ENCODE measurements around the gene CAPN9.

The CAPN9 gene

DNA sequence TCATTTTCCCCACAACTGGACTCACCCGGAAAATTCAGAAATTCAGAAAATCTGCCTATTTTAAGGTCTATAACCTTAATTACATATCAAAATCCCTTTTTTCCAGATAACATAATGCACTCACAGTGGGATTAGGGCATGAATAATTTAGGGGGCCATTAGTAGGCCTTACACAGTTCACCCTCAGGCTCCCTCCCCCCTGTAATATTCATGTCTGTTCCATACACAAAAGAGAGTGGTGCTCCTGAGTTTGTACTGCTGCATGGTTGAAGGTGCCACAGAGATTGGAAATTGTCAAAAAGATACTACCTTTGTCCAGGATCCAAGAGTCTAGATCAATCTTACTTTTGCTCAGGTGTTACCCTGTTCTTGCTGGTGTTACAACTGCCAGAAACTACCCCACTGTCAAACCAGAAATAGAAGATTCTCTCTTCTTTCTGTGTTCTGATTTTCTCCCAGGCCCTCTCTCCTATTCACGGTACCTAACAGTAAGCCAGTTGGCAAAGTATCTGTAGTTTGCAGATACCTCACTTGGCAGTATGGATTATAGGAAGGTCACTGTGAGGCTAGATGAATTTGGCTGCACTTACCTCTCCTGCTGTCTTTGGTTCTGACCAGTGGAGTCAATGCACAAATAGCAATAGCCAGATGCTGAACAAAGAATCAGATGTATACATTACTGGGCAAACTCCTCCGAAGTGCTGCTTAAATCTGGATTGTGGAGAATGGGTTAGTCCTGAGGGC, 67.9 kb downstream of the CAPN9 start:
- TF ChIP-seq TEAD4 (IDR thresholded peaks at IDR 0.05) (no peak), TCF12 (IDR thresholded peaks at IDR 0.05; ENCODE audit: low read depth) (no peak), CEBPB (IDR thresholded peaks at IDR 0.05) (no peak), CREB1 (IDR thresholded peaks at IDR 0.05; ENCODE audit: low read depth) (no peak), RAD21 (IDR thresholded peaks at IDR 0.05; ENCODE audit: low read depth) (no peak), TAF1 (IDR thresholded peaks at IDR 0.05; ENCODE audit: low read depth) (no peak), ZBTB7A (IDR thresholded peaks at IDR 0.05; ENCODE audit: low read depth) (no peak), EGR1 (IDR thresholded peaks at IDR 0.05) (no peak), NFIC (IDR thresholded peaks at IDR 0.05) (no peak), FOXM1 (IDR thresholded peaks at IDR 0.05; ENCODE audit: borderline replicate concordance, low read depth) (no peak), YY1 (IDR thresholded peaks at IDR 0.05; ENCODE audit: low read depth) (no peak), EP300 (IDR thresholded peaks at IDR 0.05; ENCODE audit: borderline replicate concordance) (no peak)
- TF ChIP-seq, protein P1, sequence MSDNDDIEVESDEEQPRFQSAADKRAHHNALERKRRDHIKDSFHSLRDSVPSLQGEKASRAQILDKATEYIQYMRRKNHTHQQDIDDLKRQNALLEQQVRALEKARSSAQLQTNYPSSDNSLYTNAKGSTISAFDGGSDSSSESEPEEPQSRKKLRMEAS (IDR thresholded peaks at IDR 0.05) = no peak
- TF ChIP-seq, protein P2, sequence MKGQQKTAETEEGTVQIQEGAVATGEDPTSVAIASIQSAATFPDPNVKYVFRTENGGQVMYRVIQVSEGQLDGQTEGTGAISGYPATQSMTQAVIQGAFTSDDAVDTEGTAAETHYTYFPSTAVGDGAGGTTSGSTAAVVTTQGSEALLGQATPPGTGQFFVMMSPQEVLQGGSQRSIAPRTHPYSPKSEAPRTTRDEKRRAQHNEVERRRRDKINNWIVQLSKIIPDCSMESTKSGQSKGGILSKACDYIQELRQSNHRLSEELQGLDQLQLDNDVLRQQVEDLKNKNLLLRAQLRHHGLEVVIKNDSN (IDR thresholded peaks at IDR 0.05) = no peak
- TF ChIP-seq, protein P3, sequence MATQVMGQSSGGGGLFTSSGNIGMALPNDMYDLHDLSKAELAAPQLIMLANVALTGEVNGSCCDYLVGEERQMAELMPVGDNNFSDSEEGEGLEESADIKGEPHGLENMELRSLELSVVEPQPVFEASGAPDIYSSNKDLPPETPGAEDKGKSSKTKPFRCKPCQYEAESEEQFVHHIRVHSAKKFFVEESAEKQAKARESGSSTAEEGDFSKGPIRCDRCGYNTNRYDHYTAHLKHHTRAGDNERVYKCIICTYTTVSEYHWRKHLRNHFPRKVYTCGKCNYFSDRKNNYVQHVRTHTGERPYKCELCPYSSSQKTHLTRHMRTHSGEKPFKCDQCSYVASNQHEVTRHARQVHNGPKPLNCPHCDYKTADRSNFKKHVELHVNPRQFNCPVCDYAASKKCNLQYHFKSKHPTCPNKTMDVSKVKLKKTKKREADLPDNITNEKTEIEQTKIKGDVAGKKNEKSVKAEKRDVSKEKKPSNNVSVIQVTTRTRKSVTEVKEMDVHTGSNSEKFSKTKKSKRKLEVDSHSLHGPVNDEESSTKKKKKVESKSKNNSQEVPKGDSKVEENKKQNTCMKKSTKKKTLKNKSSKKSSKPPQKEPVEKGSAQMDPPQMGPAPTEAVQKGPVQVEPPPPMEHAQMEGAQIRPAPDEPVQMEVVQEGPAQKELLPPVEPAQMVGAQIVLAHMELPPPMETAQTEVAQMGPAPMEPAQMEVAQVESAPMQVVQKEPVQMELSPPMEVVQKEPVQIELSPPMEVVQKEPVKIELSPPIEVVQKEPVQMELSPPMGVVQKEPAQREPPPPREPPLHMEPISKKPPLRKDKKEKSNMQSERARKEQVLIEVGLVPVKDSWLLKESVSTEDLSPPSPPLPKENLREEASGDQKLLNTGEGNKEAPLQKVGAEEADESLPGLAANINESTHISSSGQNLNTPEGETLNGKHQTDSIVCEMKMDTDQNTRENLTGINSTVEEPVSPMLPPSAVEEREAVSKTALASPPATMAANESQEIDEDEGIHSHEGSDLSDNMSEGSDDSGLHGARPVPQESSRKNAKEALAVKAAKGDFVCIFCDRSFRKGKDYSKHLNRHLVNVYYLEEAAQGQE (IDR thresholded peaks at IDR 0.05; ENCODE audit: low read depth) = no peak

DNA sequence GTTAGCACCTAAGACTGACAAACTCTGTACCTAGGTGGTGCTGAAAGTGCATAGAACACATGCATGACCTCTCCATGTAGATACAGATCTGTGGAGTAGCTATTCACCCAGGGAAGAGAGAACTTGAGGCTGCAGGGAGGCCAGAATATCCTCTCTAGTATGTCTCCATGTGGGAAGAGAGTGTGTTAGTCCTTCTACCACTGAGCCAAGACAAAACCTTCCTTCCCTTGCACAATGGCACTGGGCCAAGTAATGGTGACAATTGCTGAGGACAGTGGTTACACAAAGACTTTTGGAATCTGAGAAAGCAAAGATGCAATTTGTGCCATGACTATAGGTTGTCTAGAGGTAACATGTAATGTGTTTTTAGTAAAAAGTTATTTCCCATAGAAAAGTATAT, 68.8 kb downstream of the CAPN9 start:
- TF ChIP-seq FOXM1 (IDR thresholded peaks at IDR 0.05; ENCODE audit: borderline replicate concordance, low read depth) (no peak), YY1 (IDR thresholded peaks at IDR 0.05; ENCODE audit: low read depth) (no peak), NFIC (IDR thresholded peaks at IDR 0.05) (no peak), CEBPB (IDR thresholded peaks at IDR 0.05) (no peak), TCF12 (IDR thresholded peaks at IDR 0.05; ENCODE audit: low read depth) (no peak), CREB1 (IDR thresholded peaks at IDR 0.05; ENCODE audit: low read depth) (no peak), EP300 (IDR thresholded peaks at IDR 0.05; ENCODE audit: borderline replicate concordance) (no peak), TEAD4 (IDR thresholded peaks at IDR 0.05) (no peak), ZBTB7A (IDR thresholded peaks at IDR 0.05; ENCODE audit: low read depth) (no peak), EGR1 (IDR thresholded peaks at IDR 0.05) (no peak), RAD21 (IDR thresholded peaks at IDR 0.05; ENCODE audit: low read depth) (no peak), TAF1 (IDR thresholded peaks at IDR 0.05; ENCODE audit: low read depth) (no peak)
- TF ChIP-seq, protein P2 (IDR thresholded peaks at IDR 0.05) = no peak
- TF ChIP-seq, protein P1 (IDR thresholded peaks at IDR 0.05) = no peak
- TF ChIP-seq, protein P3 (IDR thresholded peaks at IDR 0.05; ENCODE audit: low read depth) = no peak

DNA sequence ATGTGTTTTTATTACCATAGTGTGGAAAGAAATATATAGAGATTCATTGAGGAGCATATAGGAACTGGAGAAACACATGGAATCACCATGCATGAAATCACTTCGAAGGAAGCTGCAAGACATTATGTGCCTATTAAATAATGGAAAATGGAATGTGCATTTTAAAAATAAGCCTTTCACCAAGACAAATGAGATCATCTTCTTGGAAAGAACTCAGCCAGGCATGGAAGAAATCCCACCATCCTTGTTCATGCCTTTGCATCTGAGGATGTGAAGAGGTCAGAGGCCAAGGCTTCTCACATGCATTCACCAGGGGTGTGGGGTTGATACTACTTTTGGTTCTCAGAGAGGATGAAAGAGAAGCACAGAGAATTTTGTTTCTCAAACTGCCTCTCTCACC, 71.2 kb downstream of the CAPN9 start:
- TF ChIP-seq EGR1 (IDR thresholded peaks at IDR 0.05) = no peak

DNA sequence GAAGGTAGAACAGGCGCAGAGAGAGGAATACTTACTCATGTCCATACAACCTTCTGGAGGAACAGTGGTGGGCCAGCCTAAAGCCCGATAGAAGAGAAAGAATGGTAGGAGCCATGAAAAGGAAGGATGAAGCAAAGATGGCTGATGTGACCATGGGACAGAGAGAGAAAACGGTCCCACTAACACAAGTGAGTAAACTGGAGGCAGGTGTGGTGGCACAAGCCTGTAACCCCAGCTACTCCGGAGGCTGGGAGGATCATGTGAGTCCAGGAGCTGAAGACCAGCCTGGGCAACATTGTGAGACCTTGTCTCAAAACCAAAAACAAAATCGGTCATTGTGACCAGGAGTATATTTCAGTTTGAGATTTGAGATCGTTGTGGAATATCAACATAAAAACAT, 71.7 kb downstream of the CAPN9 start:
- TF ChIP-seq, protein P2 (IDR thresholded peaks at IDR 0.05) = no peak
- TF ChIP-seq EP300 (IDR thresholded peaks at IDR 0.05; ENCODE audit: borderline replicate concordance) = no peak

DNA sequence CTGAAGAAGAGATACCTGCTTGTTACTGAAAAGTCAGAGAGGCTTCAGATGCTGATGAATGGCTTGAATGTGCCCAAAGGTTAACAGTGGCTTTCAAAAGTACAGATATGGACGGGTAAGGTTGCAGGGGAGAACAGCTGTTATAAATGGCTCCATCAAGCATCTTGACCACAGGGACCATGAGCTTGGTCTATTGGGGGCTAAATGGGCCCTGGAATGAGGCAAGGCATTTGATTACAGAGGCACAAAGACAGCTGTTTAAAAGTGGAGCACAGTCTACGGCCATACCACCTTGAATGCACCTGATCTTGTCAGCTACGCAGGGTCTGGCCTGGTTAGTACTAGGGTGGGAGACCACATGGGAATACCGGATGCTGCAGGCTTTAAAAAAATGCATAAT, 72.8 kb downstream of the CAPN9 start:
- TF ChIP-seq ZBTB7A (IDR thresholded peaks at IDR 0.05; ENCODE audit: low read depth) (no peak), TEAD4 (IDR thresholded peaks at IDR 0.05) (no peak), YY1 (IDR thresholded peaks at IDR 0.05; ENCODE audit: low read depth) (no peak), CEBPB (IDR thresholded peaks at IDR 0.05) (no peak), TAF1 (IDR thresholded peaks at IDR 0.05; ENCODE audit: low read depth) (no peak), FOXM1 (IDR thresholded peaks at IDR 0.05; ENCODE audit: borderline replicate concordance, low read depth) (no peak), RAD21 (IDR thresholded peaks at IDR 0.05; ENCODE audit: low read depth) (no peak), EGR1 (IDR thresholded peaks at IDR 0.05) (no peak), CREB1 (IDR thresholded peaks at IDR 0.05; ENCODE audit: low read depth) (no peak), TCF12 (IDR thresholded peaks at IDR 0.05; ENCODE audit: low read depth) (no peak)
- TF ChIP-seq, protein P3 (IDR thresholded peaks at IDR 0.05; ENCODE audit: low read depth) = no peak
- TF ChIP-seq, protein P2 (IDR thresholded peaks at IDR 0.05) = no peak
- TF ChIP-seq, protein P1 (IDR thresholded peaks at IDR 0.05) = no peak

All from Ishikawa (cell line).